Kidney (tissue), 14 donors: ENCODE results near the gene STRA6. TPM values are rescaled to one million over a fixed set of nuclear protein-coding genes. Genes with fewer than 3 reads are reported as not detected.

Experiments used
- DNase-seq, 5 donors: peaks; one replicate each; pipeline ENCODE4 v3.0.0-alpha.2; 2013 to 2020
- FAIRE-seq: peaks from 2 replicates; lab custom pipeline; 2012; peaks lifted over from hg19 to GRCh38; lab: Jason Lieb, UNC
- H3K27ac ChIP-seq, 2 donors: one replicate each; pipeline ENCODE4 v1.7.0; 2013; ENCODE audit warnings: low read depth in 2 of 2, low read length in 2 of 2, inconsistent platforms in 1 of 2
- H3K27me3 ChIP-seq: one replicate; pipeline ENCODE4 v1.7.1; 2013; ENCODE audit warnings: low read length, inconsistent platforms; ENCODE audit not compliant: control insufficient read depth, insufficient read depth
- H3K36me3 ChIP-seq, 3 donors: one replicate each; pipeline versions ENCODE4 v1.7.0 to v1.7.1; 2013; ENCODE audit warnings: low read length in 3 of 3, control low read depth in 1 of 3, inconsistent platforms in 1 of 3; ENCODE audit not compliant: insufficient read depth in 3 of 3, control insufficient read depth in 2 of 3
- H3K4me1 ChIP-seq, 3 donors: one replicate each; pipeline versions ENCODE4 v1.7.0 to v1.7.1; 2013; ENCODE audit warnings: low read length in 3 of 3, inconsistent platforms in 1 of 3, low read depth in 1 of 3; ENCODE audit not compliant: control insufficient read depth in 2 of 3, insufficient read depth in 2 of 3
- H3K4me3 ChIP-seq, 3 donors: one replicate each; pipeline versions ENCODE4 v1.7.0 to v1.8.1; 2013; ENCODE audit warnings: low read length in 3 of 3, control low read depth in 1 of 3, inconsistent platforms in 1 of 3
- H3K9ac ChIP-seq, 3 donors: one replicate each; pipeline versions ENCODE4 v1.7.0 to v1.7.1; 2013; ENCODE audit warnings: low read length in 3 of 3, control low read depth in 1 of 3, inconsistent platforms in 1 of 3
- H3K9me3 ChIP-seq, 3 donors: one replicate each; pipeline versions ENCODE4 v1.7.0 to v1.7.1; 2013; ENCODE audit warnings: low read length in 3 of 3, control low read depth in 1 of 3, inconsistent platforms in 1 of 3; ENCODE audit not compliant: control insufficient read depth in 2 of 3, insufficient read depth in 1 of 3
- CTCF ChIP-seq: IDR thresholded peaks from 3 replicates; pipeline ENCODE4 v1.5.1; 2012; ENCODE audit warnings: mild to moderate bottlenecking, moderate library complexity, borderline replicate concordance; ENCODE audit not compliant: insufficient read depth; ENCODE audit errors: extremely low read depth
- intact Hi-C: fragments of 100-400 bp; cut with DNase I; formaldehyde crosslinking; loops from one replicate; pipeline ENCODE4 v1.11.1; 2022
- polyA plus RNA-seq: library from polyadenylated mRNA; stranded (reverse); fragments of 350-450 nt; fragmentation: Illumina TruSeq; extraction: RNeasy Lipid Tissue Mini Kit (QIAGEN cat#74804); gene quantifications from one replicate; pipeline ENCODE4 v1.2.3, GENCODE V29; 2014; ENCODE audit warnings: low read depth, low replicate concordance; ENCODE audit not compliant: insufficient read depth
- total RNA-seq: library from RNA; stranded (reverse); fragmentation: NEBNext Ultra II Directional; extraction: Animal tissue kit (Norgen Biotek cat#: 25700); gene quantifications from one replicate; pipeline ENCODE4 v1.2.1, GENCODE V29; 2021
- donor health status: control.
- donor health status: control.
- donor health status: control.
- donor health status: control.
- donor health status: control.
- donor health status: DM: yes; HTN: yes; CAD: no.
- donor health status: Normal renal cell carcinoma (clear cell type).

Gene STRA6
- total and polyA plus RNA-seq, 2 donors from 2014 or later, result 2.0 to 31.9 TPM

- H3K4me1 ChIP-seq, result peaks cover 0 to 3% (median 3%) of the 10 kb centered on the region in 3 donors
- no peak overlapping the region for H3K27ac ChIP-seq
- DNase-seq (no peak), FAIRE-seq (no peak)
- no peaks in the 10 kb centered on the region for H3K36me3 ChIP-seq
- intact Hi-C loops, result no loop called here
- TF ChIP-seq CTCF, result no peak
- no peak overlapping the region for H3K9ac ChIP-seq
- H3K9me3 ChIP-seq, result no peaks in the 10 kb centered on the region
- H3K4me3 ChIP-seq, result no peak overlapping the region
- H3K27me3 ChIP-seq, result no peaks in the 10 kb centered on the region
These were observed 5.2 kb downstream of the STRA6 start for GRCh38 chr15:74197176-74197965.

- FAIRE-seq (no peak), DNase-seq (peak in 2 of 5 donors; percentile 83 to 87)
- Histone ChIP-seq H3K9ac (no peak overlapping the region), H3K36me3 (no peaks in the 10 kb centered on the region), H3K4me1 (peaks cover 0 to 3% (median 0%) of the 10 kb centered on the region in 3 donors), H3K4me3 (no peak overlapping the region), H3K27ac (no peak overlapping the region), H3K27me3 (no peaks in the 10 kb centered on the region), H3K9me3 (no peaks in the 10 kb centered on the region)
- intact Hi-C loops, result no loop called here
- no peak for TF ChIP-seq CTCF
These were observed 6.4 kb downstream of the STRA6 start for GRCh38 chr15:74196175-74196574.

GRCh38 chr15:74194572-74195559 is 7.7 kb downstream of the STRA6 start:
- Histone ChIP-seq H3K9ac (no peak overlapping the region), H3K36me3 (no peaks in the 10 kb centered on the region), H3K27ac (no peak overlapping the region), H3K27me3 (no peaks in the 10 kb centered on the region), H3K4me1 (peaks cover 0 to 3% (median 0%) of the 10 kb centered on the region in 3 donors), H3K9me3 (no peaks in the 10 kb centered on the region), H3K4me3 (no peak overlapping the region)
- intact Hi-C loops, result no loop called here
- TF ChIP-seq CTCF, result no peak
- DNase-seq, result peak in 1 of 5 donors; percentile 59
- FAIRE-seq, result no peak
